Caco-2 (cell line): ENCODE results near the gene C11orf91. TPM values are rescaled to one million over a fixed set of nuclear protein-coding genes. Genes with fewer than 3 reads are reported as not detected.
A peak's percentile ranks its signal among the peaks of the same experiment; 100 is the strongest.

Experiments used
- BruUV-seq: library from RNA; stranded (reverse); fragments of 400-500 nt; replicated peaks from 2 replicates; lab custom pipeline; 2021; lab: Mats Ljungman, UMichigan
- CTCF ChIA-PET: fragments of 300-600 bp; sonication (Branson Sonifier 250); formaldehyde crosslinking; loops from one replicate; lab custom pipeline; 2022; ENCODE audit warnings: antibody characterized with exemption; lab: Charles Lee
- POLR2A ChIA-PET: fragments of 300-600 bp; sonication (Branson Sonifier 250); formaldehyde crosslinking; loops from one replicate; lab custom pipeline; 2022; ENCODE audit warnings: antibody characterized with exemption; lab: Charles Lee
- DNase-seq, 2 experiments: peaks; one replicate each; pipeline versions ENCODE4 v3.0.0 to v3.0.0-alpha.2; 2020 to 2022
- H3K27me3 ChIP-seq: replicated peaks from 2 replicates; pipeline ENCODE4 v1.6.0; 2011; ENCODE audit warnings: low read length; ENCODE audit not compliant: control insufficient read depth, insufficient read depth
- H3K36me3 ChIP-seq: 2 replicates; pipeline ENCODE4 v1.5.1; 2011; ENCODE audit warnings: low read length; ENCODE audit not compliant: control insufficient read depth, insufficient read depth
- H3K4me1 ChIP-seq: fragments of 250-450 bp; sonication (Bioruptor Pico); 2 replicates; pipeline ENCODE4 v1.5.1; 2020; ENCODE audit warnings: mild to moderate bottlenecking
- H3K4me3 ChIP-seq: 2 replicates; pipeline ENCODE4 v1.5.1; 2011; ENCODE audit warnings: low read depth, mild to moderate bottlenecking, control low read depth, low read length
- H3K9me3 ChIP-seq: fragments of 250-450 bp; sonication (Bioruptor Pico); 2 replicates; pipeline ENCODE4 v1.5.1; 2020; ENCODE audit warnings: mild to moderate bottlenecking, moderate library complexity
- H3K27ac Mint-ChIP-seq: one replicate; pipeline ENCODE4 v1.8.0; 2022; ENCODE audit warnings: mixed read lengths; ENCODE audit not compliant: unreplicated experiment
- H3K27me3 Mint-ChIP-seq: one replicate; pipeline ENCODE4 v1.8.0; 2022; ENCODE audit warnings: mixed read lengths; ENCODE audit not compliant: insufficient read depth, unreplicated experiment
- H3K36me3 Mint-ChIP-seq: one replicate; pipeline ENCODE4 v1.8.0; 2022; ENCODE audit warnings: mild to moderate bottlenecking, mixed read lengths; ENCODE audit not compliant: insufficient read depth, unreplicated experiment
- H3K4me1 Mint-ChIP-seq: one replicate; pipeline ENCODE4 v1.8.0; 2022; ENCODE audit warnings: low read depth, mixed read lengths; ENCODE audit not compliant: unreplicated experiment
- H3K4me3 Mint-ChIP-seq: one replicate; pipeline ENCODE4 v1.8.0; 2022; ENCODE audit warnings: mild to moderate bottlenecking, moderate library complexity, mixed read lengths; ENCODE audit not compliant: unreplicated experiment
- H3K9me3 Mint-ChIP-seq: one replicate; pipeline ENCODE4 v1.8.0; 2022; ENCODE audit warnings: mixed read lengths; ENCODE audit not compliant: unreplicated experiment
- intact Hi-C: fragments of 100-400 bp; cut with micrococcal nuclease; formaldehyde crosslinking; loops from one replicate; pipeline ENCODE4 v1.10.0; 2022; ENCODE audit not compliant: unreplicated experiment
- total RNA-seq: library from RNA; stranded (reverse); gene quantifications from 2 replicates; pipeline ENCODE4 v1.2.3, GENCODE V29; 2022
- TF ChIP-seq, protein P1 (sequence below), 2 experiments: fragments of 200-600 bp in 1 of 2; IDR thresholded peaks; 1 replicate in 1 of 2; 2 replicates in 1 of 2; pipeline versions ENCODE4 v1.5.1 to v1.8.0; 2011 to 2022; ENCODE audit warnings: antibody characterized with exemption in 1 of 2, control low read depth in 1 of 2, inconsistent platforms in 1 of 2, low read depth in 1 of 2, low read length in 1 of 2, mild to moderate bottlenecking in 1 of 2, moderate library complexity in 1 of 2; ENCODE audit not compliant: insufficient read depth in 1 of 2, severe bottlenecking in 1 of 2, unreplicated experiment in 1 of 2

Gene C11orf91
- total RNA-seq, 1 experiment from 2014 or later = not detected

DNA sequence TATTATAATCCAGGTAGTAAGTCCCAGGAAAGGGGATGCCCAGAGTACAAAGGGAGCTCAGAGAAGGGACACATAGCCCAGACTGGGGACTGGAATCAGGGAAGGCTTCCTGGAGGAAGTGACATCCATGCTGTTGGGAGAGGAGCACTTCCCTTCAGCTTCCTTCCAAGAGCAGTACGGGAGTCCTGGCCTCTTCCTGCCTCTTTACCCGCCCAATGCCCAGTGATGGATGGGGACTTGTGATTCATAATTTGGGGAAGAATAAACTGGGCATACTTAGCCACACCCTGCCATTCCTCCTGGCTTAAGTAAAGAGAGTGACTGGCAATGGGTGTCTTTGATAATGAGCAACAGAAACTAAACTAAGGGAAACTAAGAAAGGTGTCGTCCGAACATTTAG lies 11.5 kb downstream of the C11orf91 start:
- POLR2A ChIA-PET = no interaction called here

DNA sequence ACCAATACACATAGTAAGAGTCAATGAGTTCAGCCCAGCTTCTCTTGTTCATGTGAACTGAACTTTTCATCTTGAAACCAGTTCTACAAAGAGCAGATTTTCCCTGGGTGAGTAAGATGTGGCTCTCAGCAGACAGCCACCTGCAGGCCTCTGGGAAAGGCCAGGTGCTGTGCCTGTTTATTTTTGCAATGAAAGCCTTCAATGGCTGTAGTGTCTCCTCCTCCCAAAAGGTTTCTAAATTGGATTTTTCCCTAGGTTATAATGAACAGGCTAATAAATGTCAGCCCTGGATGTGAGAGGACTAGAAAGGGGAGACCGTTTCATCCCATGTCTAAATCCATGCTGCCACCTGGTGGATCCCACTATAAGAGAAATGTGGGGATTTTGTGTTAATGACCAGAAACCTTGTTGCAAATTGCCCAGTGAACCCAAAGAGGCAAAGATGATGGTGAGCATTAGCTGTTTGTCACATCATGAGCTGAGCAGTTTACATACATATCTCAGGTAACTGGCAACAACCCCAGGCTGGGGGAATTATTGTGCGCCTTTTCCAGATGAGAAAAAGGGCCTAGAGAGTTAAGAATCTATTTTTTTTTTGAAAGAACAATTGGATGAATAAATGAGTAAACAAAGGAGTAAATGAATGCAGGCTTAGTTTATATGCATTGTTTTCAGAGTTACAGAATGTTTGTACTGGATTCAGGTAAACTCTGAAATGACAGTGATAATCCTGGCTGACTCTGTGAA lies 12.7 kb downstream of the C11orf91 start:
- peaks cover 6% of the 10 kb centered on the region for H3K4me1 Mint-ChIP-seq
- POLR2A ChIA-PET = no interaction called here

More for the DNA sequence above, 11.5 kb downstream of the C11orf91 start:
- no peak overlapping the region for H3K4me3 ChIP-seq
- H3K4me1 ChIP-seq = peaks cover 14% of the 10 kb centered on the region
- BruUV-seq = no TSS peak
- H3K27me3 Mint-ChIP-seq = no peaks in the 10 kb centered on the region
- CTCF ChIA-PET = interaction anchor here (2.3 kb wide), 1 partner anchor 327 kb away, joined by 7 read pairs; no protein-coding TSS in a partner anchor
- intact Hi-C loops = no loop called here
- H3K27me3 ChIP-seq = no peaks in the 10 kb centered on the region
- no peaks in the 10 kb centered on the region for H3K36me3 ChIP-seq
- H3K4me3 Mint-ChIP-seq = no peak overlapping the region
- TF ChIP-seq, protein P1, sequence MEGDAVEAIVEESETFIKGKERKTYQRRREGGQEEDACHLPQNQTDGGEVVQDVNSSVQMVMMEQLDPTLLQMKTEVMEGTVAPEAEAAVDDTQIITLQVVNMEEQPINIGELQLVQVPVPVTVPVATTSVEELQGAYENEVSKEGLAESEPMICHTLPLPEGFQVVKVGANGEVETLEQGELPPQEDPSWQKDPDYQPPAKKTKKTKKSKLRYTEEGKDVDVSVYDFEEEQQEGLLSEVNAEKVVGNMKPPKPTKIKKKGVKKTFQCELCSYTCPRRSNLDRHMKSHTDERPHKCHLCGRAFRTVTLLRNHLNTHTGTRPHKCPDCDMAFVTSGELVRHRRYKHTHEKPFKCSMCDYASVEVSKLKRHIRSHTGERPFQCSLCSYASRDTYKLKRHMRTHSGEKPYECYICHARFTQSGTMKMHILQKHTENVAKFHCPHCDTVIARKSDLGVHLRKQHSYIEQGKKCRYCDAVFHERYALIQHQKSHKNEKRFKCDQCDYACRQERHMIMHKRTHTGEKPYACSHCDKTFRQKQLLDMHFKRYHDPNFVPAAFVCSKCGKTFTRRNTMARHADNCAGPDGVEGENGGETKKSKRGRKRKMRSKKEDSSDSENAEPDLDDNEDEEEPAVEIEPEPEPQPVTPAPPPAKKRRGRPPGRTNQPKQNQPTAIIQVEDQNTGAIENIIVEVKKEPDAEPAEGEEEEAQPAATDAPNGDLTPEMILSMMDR (IDR thresholded peaks at IDR 0.05; ENCODE audit: insufficient read depth in 1 of 2, low read depth in 1 of 2, low read length in 1 of 2, severe bottlenecking in 1 of 2, unreplicated experiment in 1 of 2) = no peak
- peaks cover 13% of the 10 kb centered on the region for H3K4me1 Mint-ChIP-seq
- H3K27ac Mint-ChIP-seq = no peak overlapping the region
- no peak for DNase-seq
- H3K9me3 Mint-ChIP-seq = no peaks in the 10 kb centered on the region
- H3K9me3 ChIP-seq = 0 out of 2 replicates have a peak, but pooled peaks cover 3% of the 10 kb centered on the region
- no peaks in the 10 kb centered on the region for H3K36me3 Mint-ChIP-seq

DNA sequence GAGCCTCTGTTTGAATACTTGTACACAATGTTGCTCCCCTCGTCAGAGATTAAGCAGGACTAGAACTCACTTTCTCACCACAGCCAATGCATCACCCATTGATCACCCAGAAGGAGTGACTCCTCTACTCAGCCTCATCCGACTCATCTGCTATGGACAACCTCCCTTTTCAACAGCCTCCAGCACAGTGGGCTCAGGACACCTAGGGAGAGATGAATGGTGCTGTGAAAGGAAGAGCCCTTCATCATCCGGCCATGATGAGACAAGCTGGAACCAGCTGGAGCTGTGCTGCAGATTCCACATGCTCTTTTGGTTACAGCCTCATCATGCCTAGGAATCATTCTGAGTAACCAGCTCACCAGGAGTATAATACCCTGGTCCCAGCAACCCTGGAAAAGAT lies 15.5 kb downstream of the C11orf91 start:
- Histone ChIP-seq H3K27me3 (no peaks in the 10 kb centered on the region; the same call in 1 of the 2 replicates), H3K36me3 (no peaks in the 10 kb centered on the region), H3K9me3 (0 out of 2 replicates have a peak, but pooled peaks cover 3% of the 10 kb centered on the region), H3K4me1 (no peaks in the 10 kb centered on the region), H3K4me3 (no peak overlapping the region)
- ChIA-PET CTCF (interaction anchor here (0.7 kb wide), 1 partner anchor 165 kb away, joined by 3 read pairs; no protein-coding TSS in a partner anchor), POLR2A (no interaction called here)
- Mint-ChIP-seq H3K9me3 (no peaks in the 10 kb centered on the region), H3K4me1 (peaks cover 4% of the 10 kb centered on the region), H3K27ac (no peak overlapping the region), H3K36me3 (no peaks in the 10 kb centered on the region), H3K27me3 (peaks cover 3% of the 10 kb centered on the region), H3K4me3 (no peak overlapping the region)
- TF ChIP-seq, protein P1 (IDR thresholded peaks at IDR 0.05; ENCODE audit: insufficient read depth in 1 of 2, low read depth in 1 of 2, low read length in 1 of 2, severe bottlenecking in 1 of 2, unreplicated experiment in 1 of 2) = no peak
- BruUV-seq = no TSS peak
- no peak for DNase-seq
- intact Hi-C loops = no loop called here

More for the DNA sequence above, 12.7 kb downstream of the C11orf91 start:
- CTCF ChIA-PET = interaction anchor here (2.3 kb wide), 1 partner anchor 325 kb away, joined by 7 read pairs; no protein-coding TSS in a partner anchor
- peaks cover 14% of the 10 kb centered on the region for H3K4me1 ChIP-seq
- peak; percentile 56 to 67 for DNase-seq
- intact Hi-C loops = loop anchor here (1.0 kb wide), 2 partner anchors 145 to 326 kb away; no protein-coding TSS in a partner anchor
- no peaks in the 10 kb centered on the region for H3K36me3 Mint-ChIP-seq
- TF ChIP-seq, protein P1 (IDR thresholded peaks at IDR 0.05; ENCODE audit: insufficient read depth in 1 of 2, low read depth in 1 of 2, low read length in 1 of 2, severe bottlenecking in 1 of 2, unreplicated experiment in 1 of 2) = peak; percentile 74 to 82
- H3K27me3 Mint-ChIP-seq = no peaks in the 10 kb centered on the region
- no peak overlapping the region for H3K27ac Mint-ChIP-seq
- 0 out of 2 replicates have a peak, but pooled peaks cover 3% of the 10 kb centered on the region for H3K9me3 ChIP-seq
- H3K4me3 Mint-ChIP-seq = no peak overlapping the region
- no TSS peak for BruUV-seq
- H3K36me3 ChIP-seq = no peaks in the 10 kb centered on the region
- H3K9me3 Mint-ChIP-seq = no peaks in the 10 kb centered on the region
- no peaks in the 10 kb centered on the region for H3K27me3 ChIP-seq
- H3K4me3 ChIP-seq = no peak overlapping the region
